Body of pancreas (tissue), 4 donors: ENCODE results near the gene GRIK1.

Experiments used
- CTCF ChIP-seq, 7 experiments: fragments of 450-650 bp in 4 of 7; fragments of 200-600 bp in 3 of 7; sonication (generic) in 3 of 7; IDR thresholded peaks; one replicate each; pipeline ENCODE4 v1.5.1; 2016 to 2019; ENCODE audit warnings: antibody characterized with exemption in 7 of 7
- POLR2A ChIP-seq, 3 donors: fragments of 450-650 bp; IDR thresholded peaks; one replicate each; pipeline ENCODE4 v1.6.1; 2016; ENCODE audit warnings: antibody characterized with exemption in 3 of 3, mild to moderate bottlenecking in 2 of 3

GRCh38 chr21:29648710-29649240 lies 291.0 kb downstream of the GRIK1 start:
- TF ChIP-seq CTCF (IDR thresholded peaks at IDR 0.05) (no peak), POLR2A (IDR thresholded peaks at IDR 0.05) (no peak)
